ENCODE measurements around the gene CHPF2. TPM values are rescaled to one million over a fixed set of nuclear protein-coding genes. Genes with fewer than 3 reads are reported as not detected.

CHPF2 gene
- total and polyA plus RNA-seq, 2 of the 13 experiments (the other 11 are each of a cell fraction or from before 2014, with no cell fraction given) = 15.4 to 21.5 TPM

DNA sequence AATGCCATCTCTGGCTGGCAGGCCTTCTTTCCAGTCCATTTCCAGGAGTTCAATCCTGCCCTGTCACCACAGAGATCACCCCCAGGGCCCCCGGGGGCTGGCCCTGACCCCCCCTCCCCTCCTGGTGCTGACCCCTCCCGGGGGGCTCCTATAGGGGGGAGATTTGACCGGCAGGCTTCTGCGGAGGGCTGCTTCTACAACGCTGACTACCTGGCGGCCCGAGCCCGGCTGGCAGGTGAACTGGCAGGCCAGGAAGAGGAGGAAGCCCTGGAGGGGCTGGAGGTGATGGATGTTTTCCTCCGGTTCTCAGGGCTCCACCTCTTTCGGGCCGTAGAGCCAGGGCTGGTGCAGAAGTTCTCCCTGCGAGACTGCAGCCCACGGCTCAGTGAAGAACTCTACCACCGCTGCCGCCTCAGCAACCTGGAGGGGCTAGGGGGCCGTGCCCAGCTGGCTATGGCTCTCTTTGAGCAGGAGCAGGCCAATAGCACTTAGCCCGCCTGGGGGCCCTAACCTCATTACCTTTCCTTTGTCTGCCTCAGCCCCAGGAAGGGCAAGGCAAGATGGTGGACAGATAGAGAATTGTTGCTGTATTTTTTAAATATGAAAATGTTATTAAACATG lies 6.0 kb downstream of the CHPF2 start:
- H3K27me3 ChIP-seq (ENCODE audit: control insufficient read depth in 1 of 2, insufficient read depth in 2 of 2, low read length in 2 of 2) = no peaks in the 10 kb centered on the region; a peak in 1 of 5 replicates
- H3K36me3 ChIP-seq (replicated peaks in 1 of 2; ENCODE audit: control insufficient read depth in 1 of 2, insufficient read depth in 2 of 2, low read length in 2 of 2) = peaks cover 6 to 32% of the 10 kb centered on the region in 2 experiments; a peak in 4 of 5 replicates
- H3K4me3 ChIP-seq (replicated peaks in 1 of 3; ENCODE audit: insufficient read depth in 1 of 3, low read depth in 2 of 3, low read length in 3 of 3) = no peak overlapping the region
- TF ChIP-seq PCBP1 (IDR thresholded peaks at IDR 0.05; ENCODE audit: borderline replicate concordance, low read depth, low read length) (no peak), GATA4 (IDR thresholded peaks at IDR 0.05; ENCODE audit: borderline replicate concordance, low read depth) (no peak), HES4 (CRISPR knock-in tag; IDR thresholded peaks at IDR 0.05; ENCODE audit: borderline replicate concordance) (no peak), SPEN (CRISPR knock-in tag; IDR thresholded peaks at IDR 0.05; ENCODE audit: low read depth) (no peak), ZKSCAN5 (CRISPR knock-in tag; IDR thresholded peaks at IDR 0.05) (no peak), KMT2A (CRISPR knock-in tag; IDR thresholded peaks at IDR 0.05) (no peak), ZNF251 (CRISPR knock-in tag; IDR thresholded peaks at IDR 0.05) (no peak), CBFB (CRISPR knock-in tag; IDR thresholded peaks at IDR 0.05) (no peak), ZNF780A (CRISPR knock-in tag; IDR thresholded peaks at IDR 0.05) (no peak), KMT2B (CRISPR knock-in tag; IDR thresholded peaks at IDR 0.05) (no peak), FOXA3 (CRISPR knock-in tag; IDR thresholded peaks at IDR 0.05) (no peak)
- H3K27ac ChIP-seq (ENCODE audit: extremely low read length, insufficient read depth, low read length) = no peak overlapping the region
- BruUV-seq (replicated peaks) = no TSS peak
- no peak for ATAC-seq
- H3K4me2 ChIP-seq (ENCODE audit: low read depth, low read length) = no peak overlapping the region
- peaks cover 14% of the 10 kb centered on the region for H3K79me2 ChIP-seq (ENCODE audit: insufficient read depth, low read length)
- H3K4me1 ChIP-seq (ENCODE audit: insufficient read depth, low read length) = peaks cover 35% of the 10 kb centered on the region
- H2AFZ ChIP-seq (ENCODE audit: low read length) = no peak overlapping the region
- in situ Hi-C loops (cut with HindIII; ENCODE audit: extremely low pct_ligation_motif_present, low pct_unique_long_range_greater_than_20kb) = no loop called here
- DNase-seq (ENCODE audit: low spot score) = no peak
- CTCF ChIA-PET (ENCODE audit: low intra/inter-chr PET ratio, low total read pairs) = no interaction called here
- peaks cover 12% of the 10 kb centered on the region; the same call in 1 of the 2 replicates for H4K20me1 ChIP-seq (ENCODE audit: insufficient read depth, low read length)
- no peak overlapping the region for H3K9ac ChIP-seq (ENCODE audit: insufficient read depth, low read depth, low read length)
- POLR2A ChIA-PET = interaction anchor here (0.6 kb wide), 1 partner anchor 20 kb away, joined by 5 read pairs; no protein-coding TSS in a partner anchor
- whole genome bisulfite sequencing (ENCODE audit: low lambda C conversion rate) = 92% methylated on average over 8 of the region's 17 CpGs
- no peaks in the 10 kb centered on the region for H3K9me3 ChIP-seq (ENCODE audit: low read length)
- FAIRE-seq = no peak
- intact Hi-C loops (cut with micrococcal nuclease; ENCODE audit: unreplicated experiment) = no loop called here

Data from HepG2 (cell line).